A549 (cell line): ENCODE measurements around the gene D2HGDH. TPM values are rescaled to one million over a fixed set of nuclear protein-coding genes. Genes with fewer than 3 reads are reported as not detected.

Experiments used
- ATAC-seq, 2 experiments: fragments of 200-7000 bp in 1 of 2; fragments of >200 bp in 1 of 2; cut with Nextera tagmentation in 1 of 2; cut with Tn5 transposase in 1 of 2; 3 replicates each; pipeline versions ENCODE4 v1.8.0 to v1.9.1; 2018 to 2020; ENCODE audit warnings: mild to moderate bottlenecking in 1 of 2, moderate library complexity in 1 of 2
- CTCF ChIA-PET: fragments of 300-600 bp; sonication (Branson Sonifier 250); formaldehyde crosslinking; extraction: SDS; loops from one replicate; lab custom pipeline; 2021; ENCODE audit warnings: antibody characterized with exemption, inconsistent platforms; lab: Yijun Ruan, JAX
- POLR2A ChIA-PET: fragments of 350-600 bp; formaldehyde crosslinking; extraction: SDS; loops from one replicate; lab custom pipeline; 2021; ENCODE audit warnings: antibody characterized with exemption, inconsistent platforms; lab: Yijun Ruan, JAX
- DNase-seq, 2 experiments: peaks; one replicate each; pipeline versions ENCODE4 v3.0.0 to v3.0.0-alpha.2; 2011 to 2016; ENCODE audit warnings: low read depth in 1 of 2, low spot score in 1 of 2
- FAIRE-seq: peaks from 2 replicates; lab custom pipeline; 2011; peaks lifted over from hg19 to GRCh38; lab: Jason Lieb, UNC
- H3K27ac ChIP-seq, 2 experiments: fragments of >200 bp; sonication (Bioruptor Twin); formaldehyde crosslinking; 3 replicates each; pipeline ENCODE4 v1.5.1; 2016 to 2017
- H3K4me1 ChIP-seq: fragments of >200 bp; sonication (Bioruptor Twin); formaldehyde crosslinking; 3 replicates; pipeline ENCODE4 v1.6.1; 2016
- H3K4me2 ChIP-seq: fragments of >200 bp; sonication (Bioruptor Twin); formaldehyde crosslinking; 3 replicates; pipeline ENCODE4 v1.6.1; 2016
- H3K4me3 ChIP-seq: fragments of >200 bp; sonication (Bioruptor Twin); formaldehyde crosslinking; 3 replicates; pipeline ENCODE4 v1.5.1; 2016
- H3K9me3 ChIP-seq: fragments of >200 bp; sonication (Bioruptor Twin); formaldehyde crosslinking; 3 replicates; pipeline ENCODE4 v1.6.1; 2016
- BCL3 ChIP-seq: fragments of >200 bp; sonication (Bioruptor Twin); formaldehyde crosslinking; IDR thresholded peaks from 3 replicates; pipeline ENCODE4 v1.6.1; 2016
- BHLHE40 ChIP-seq: IDR thresholded peaks from 2 replicates; pipeline ENCODE4 v1.6.1; 2012; ENCODE audit warnings: low read depth, low read length, inconsistent platforms
- CBX2 ChIP-seq: fragments of 200-600 bp; sonication (generic); IDR thresholded peaks from 2 replicates; pipeline ENCODE4 v1.6.1; 2016; ENCODE audit warnings: low read depth, mild to moderate bottlenecking, borderline replicate concordance
- CBX8 ChIP-seq: fragments of 200-600 bp; sonication (generic); IDR thresholded peaks from 2 replicates; pipeline ENCODE4 v1.6.1; 2016
- CHD2 ChIP-seq: fragments of 150-350 bp; IDR thresholded peaks from 2 replicates; pipeline ENCODE4 v1.6.1; 2014; ENCODE audit warnings: low read length; ENCODE audit not compliant: partially characterized antibody
- EHMT2 ChIP-seq: fragments of 200-600 bp; sonication (generic); IDR thresholded peaks from 2 replicates; pipeline ENCODE4 v1.6.1; 2016; ENCODE audit warnings: antibody characterized with exemption, low read depth, mild to moderate bottlenecking, moderate library complexity
- ESRRA ChIP-seq: fragments of 150-350 bp; IDR thresholded peaks from 2 replicates; pipeline ENCODE4 v1.6.1; 2014; ENCODE audit warnings: mild to moderate bottlenecking, low read length, borderline replicate concordance
- FOSB ChIP-seq: fragments of 250-450 bp; sonication (Bioruptor Pico); IDR thresholded peaks from 2 replicates; pipeline ENCODE4 v1.5.0; 2020; ENCODE audit warnings: mild to moderate bottlenecking, moderate library complexity
- FOXS1 ChIP-seq: fragments of 250-450 bp; sonication (Bioruptor Pico); IDR thresholded peaks from 2 replicates; pipeline ENCODE4 v1.5.0; 2020; ENCODE audit warnings: mild to moderate bottlenecking, moderate library complexity
- HDAC2 ChIP-seq: fragments of 200-600 bp; sonication (generic); IDR thresholded peaks from 2 replicates; pipeline ENCODE4 v1.6.1; 2016
- JUNB ChIP-seq: fragments of >200 bp; sonication (Bioruptor Twin); formaldehyde crosslinking; IDR thresholded peaks from 2 replicates; pipeline ENCODE4 v1.6.1; 2016
- KDM1A ChIP-seq: fragments of 200-600 bp; sonication (generic); IDR thresholded peaks from 2 replicates; pipeline ENCODE4 v1.6.1; 2016; ENCODE audit warnings: low read depth, mild to moderate bottlenecking
- MYC ChIP-seq: IDR thresholded peaks from 2 replicates; pipeline ENCODE4 v1.6.1; 2012; ENCODE audit warnings: mild to moderate bottlenecking, inconsistent platforms, low read length, improper control_type of control experiment, borderline replicate concordance
- NR3C1 ChIP-seq: fragments of >200 bp; sonication (Bioruptor Twin); formaldehyde crosslinking; IDR thresholded peaks from 3 replicates; pipeline ENCODE4 v1.6.1; 2017
- PBX3 ChIP-seq: IDR thresholded peaks from 2 replicates; pipeline ENCODE4 v1.6.1; 2012
- POLR2A ChIP-seq: IDR thresholded peaks from 2 replicates; pipeline ENCODE4 v1.6.1; 2012; ENCODE audit warnings: mild to moderate bottlenecking, low read length
- RAD21 ChIP-seq, 2 experiments: fragments of >200 bp in 1 of 2; sonication (Bioruptor Twin) in 1 of 2; formaldehyde crosslinking in 1 of 2; IDR thresholded peaks in 1 of 2; conservative IDR thresholded peaks in 1 of 2; 2 replicates in 1 of 2; 3 replicates in 1 of 2; pipeline ENCODE4 v1.6.1; 2012 to 2018; ENCODE audit warnings: inconsistent platforms in 1 of 2
- RCOR1 ChIP-seq: fragments of 150-350 bp; IDR thresholded peaks from 2 replicates; pipeline ENCODE4 v1.6.1; 2014; ENCODE audit warnings: antibody characterized with exemption, low read length, low read depth
- SMC3 ChIP-seq: fragments of >200 bp; sonication (Bioruptor Twin); formaldehyde crosslinking; IDR thresholded peaks from 3 replicates; pipeline ENCODE4 v1.6.1; 2018; ENCODE audit warnings: inconsistent platforms
- SREBF2 ChIP-seq: fragments of 450-650 bp; IDR thresholded peaks from 2 replicates; pipeline ENCODE4 v1.6.1; 2014; ENCODE audit warnings: mild to moderate bottlenecking, moderate library complexity
- ZNF302 ChIP-seq: fragments of 250-450 bp; sonication (Bioruptor Pico); IDR thresholded peaks from 2 replicates; pipeline ENCODE4 v1.9.0; 2021; ENCODE audit warnings: inconsistent platforms, mild to moderate bottlenecking, moderate library complexity
- WGBS: methylation state at CpG from one replicate; pipeline ENCODE4 v1.1.6; 2017; ENCODE audit errors: missing lambda C conversion rate; 5-methylcytosine and 5-hydroxymethylcytosine counted together
- polyA plus RNA-seq, 4 experiments: library from polyadenylated mRNA; depleted of rRNA in 3 of 4; stranded (reverse); fragments of >200 nt; fragmentation: RNase III in 1 of 4; extraction: RNeasy Plus Mini Kit Qiagen cat#74134 plus additional on column Dnase treatment in 1 of 4; gene quantifications; 2 replicates in 3 of 4; 3 replicates in 1 of 4; pipeline ENCODE4 v1.2.3, GENCODE V29; 2011 to 2017
- TF ChIP-seq, protein P1 (sequence below): fragments of 200-600 bp; sonication (generic); IDR thresholded peaks from 2 replicates; pipeline ENCODE4 v1.6.1; 2016; ENCODE audit warnings: antibody characterized with exemption, mild to moderate bottlenecking, moderate library complexity
- TF ChIP-seq, protein P2 (sequence below): IDR thresholded peaks from 2 replicates; pipeline ENCODE4 v1.6.1; 2012; ENCODE audit warnings: low read depth, borderline replicate concordance
- TF ChIP-seq, protein P3 (sequence below): fragments of >200 bp; sonication (Bioruptor Twin); formaldehyde crosslinking; IDR thresholded peaks from 2 replicates; pipeline ENCODE4 v1.6.1; 2016

D2HGDH gene
- polyA plus RNA-seq, 2 of the 4 experiments (the other 2 are of a cell fraction): 6.5 to 18.5 TPM

DNA sequence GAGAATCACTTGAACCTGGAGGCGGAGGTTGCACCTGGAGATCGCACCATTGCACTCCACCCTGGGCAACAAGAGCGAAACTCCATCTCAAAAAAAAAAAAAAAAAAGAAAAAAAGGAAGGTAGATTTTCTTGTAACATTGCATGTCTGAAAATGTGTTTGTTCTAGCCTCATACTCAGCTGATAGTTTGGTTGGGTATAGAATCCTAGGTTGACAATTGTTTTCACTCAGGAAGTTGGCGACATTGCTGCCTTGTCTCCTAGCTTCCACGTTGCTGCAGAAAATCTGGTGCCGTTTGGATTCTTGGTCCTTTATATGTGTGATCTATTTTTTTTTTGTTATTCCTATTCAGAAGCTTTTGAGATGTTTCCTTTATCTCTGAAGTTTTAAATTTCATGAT lies 27.9 kb upstream of the D2HGDH start:
- Histone ChIP-seq H3K4me1 (peaks cover 7% of the 10 kb centered on the region; the same call in 1 of the 3 replicates), H3K27ac (no peak overlapping the region), H3K4me2 (no peak overlapping the region), H3K9me3 (peaks cover 15% of the 10 kb centered on the region), H3K4me3 (no peak overlapping the region)
- ATAC-seq (no peak), DNase-seq (peak in 1 of 2 experiments; percentile 34), FAIRE-seq (no peak)
- ChIA-PET CTCF (interaction anchor here (1.4 kb wide), 1 partner anchor 26 kb away, joined by 4 read pairs; no protein-coding TSS in a partner anchor), POLR2A (no interaction called here)
- TF ChIP-seq KDM1A (0 out of 2 replicates have a peak, but pooled peaks have one; percentile 12), ZNF302 (no peak), CHD2 (no peak)
- WGBS: 93% methylated on average over 6 of the region's 6 CpGs

- Histone ChIP-seq H3K4me2 (no peak overlapping the region), H3K27ac (no peak overlapping the region), H3K4me1 (no peaks in the 10 kb centered on the region), H3K4me3 (no peak overlapping the region), H3K9me3 (peaks cover 15% of the 10 kb centered on the region)
- WGBS: 88% methylated on average over 10 of the region's 10 CpGs
- TF ChIP-seq SREBF2 (no peak), KDM1A (no peak), ESRRA (no peak), HDAC2 (no peak), ZNF302 (no peak), FOXS1 (CRISPR knock-in tag) (no peak), PBX3 (no peak)
- TF ChIP-seq, protein P1, sequence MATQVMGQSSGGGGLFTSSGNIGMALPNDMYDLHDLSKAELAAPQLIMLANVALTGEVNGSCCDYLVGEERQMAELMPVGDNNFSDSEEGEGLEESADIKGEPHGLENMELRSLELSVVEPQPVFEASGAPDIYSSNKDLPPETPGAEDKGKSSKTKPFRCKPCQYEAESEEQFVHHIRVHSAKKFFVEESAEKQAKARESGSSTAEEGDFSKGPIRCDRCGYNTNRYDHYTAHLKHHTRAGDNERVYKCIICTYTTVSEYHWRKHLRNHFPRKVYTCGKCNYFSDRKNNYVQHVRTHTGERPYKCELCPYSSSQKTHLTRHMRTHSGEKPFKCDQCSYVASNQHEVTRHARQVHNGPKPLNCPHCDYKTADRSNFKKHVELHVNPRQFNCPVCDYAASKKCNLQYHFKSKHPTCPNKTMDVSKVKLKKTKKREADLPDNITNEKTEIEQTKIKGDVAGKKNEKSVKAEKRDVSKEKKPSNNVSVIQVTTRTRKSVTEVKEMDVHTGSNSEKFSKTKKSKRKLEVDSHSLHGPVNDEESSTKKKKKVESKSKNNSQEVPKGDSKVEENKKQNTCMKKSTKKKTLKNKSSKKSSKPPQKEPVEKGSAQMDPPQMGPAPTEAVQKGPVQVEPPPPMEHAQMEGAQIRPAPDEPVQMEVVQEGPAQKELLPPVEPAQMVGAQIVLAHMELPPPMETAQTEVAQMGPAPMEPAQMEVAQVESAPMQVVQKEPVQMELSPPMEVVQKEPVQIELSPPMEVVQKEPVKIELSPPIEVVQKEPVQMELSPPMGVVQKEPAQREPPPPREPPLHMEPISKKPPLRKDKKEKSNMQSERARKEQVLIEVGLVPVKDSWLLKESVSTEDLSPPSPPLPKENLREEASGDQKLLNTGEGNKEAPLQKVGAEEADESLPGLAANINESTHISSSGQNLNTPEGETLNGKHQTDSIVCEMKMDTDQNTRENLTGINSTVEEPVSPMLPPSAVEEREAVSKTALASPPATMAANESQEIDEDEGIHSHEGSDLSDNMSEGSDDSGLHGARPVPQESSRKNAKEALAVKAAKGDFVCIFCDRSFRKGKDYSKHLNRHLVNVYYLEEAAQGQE: no peak
- TF ChIP-seq, protein P2, sequence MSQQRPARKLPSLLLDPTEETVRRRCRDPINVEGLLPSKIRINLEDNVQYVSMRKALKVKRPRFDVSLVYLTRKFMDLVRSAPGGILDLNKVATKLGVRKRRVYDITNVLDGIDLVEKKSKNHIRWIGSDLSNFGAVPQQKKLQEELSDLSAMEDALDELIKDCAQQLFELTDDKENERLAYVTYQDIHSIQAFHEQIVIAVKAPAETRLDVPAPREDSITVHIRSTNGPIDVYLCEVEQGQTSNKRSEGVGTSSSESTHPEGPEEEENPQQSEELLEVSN: no peak
- TF ChIP-seq, protein P3, sequence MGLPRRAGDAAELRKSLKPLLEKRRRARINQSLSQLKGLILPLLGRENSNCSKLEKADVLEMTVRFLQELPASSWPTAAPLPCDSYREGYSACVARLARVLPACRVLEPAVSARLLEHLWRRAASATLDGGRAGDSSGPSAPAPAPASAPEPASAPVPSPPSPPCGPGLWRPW: no peak
- ATAC-seq (peak; percentile 19 to 29; a peak in 1 of 6 replicates), FAIRE-seq (no peak), DNase-seq (no peak)
- ChIA-PET POLR2A (no interaction called here), CTCF (interaction anchor here (0.6 to 1.7 kb wide), 4 partner anchors 9 to 931 kb away, joined by 3 read pairs; no protein-coding TSS in a partner anchor)
These were observed 25.6 kb upstream of the D2HGDH start for GRCh38 chr2:241708879-241709278.

DNA sequence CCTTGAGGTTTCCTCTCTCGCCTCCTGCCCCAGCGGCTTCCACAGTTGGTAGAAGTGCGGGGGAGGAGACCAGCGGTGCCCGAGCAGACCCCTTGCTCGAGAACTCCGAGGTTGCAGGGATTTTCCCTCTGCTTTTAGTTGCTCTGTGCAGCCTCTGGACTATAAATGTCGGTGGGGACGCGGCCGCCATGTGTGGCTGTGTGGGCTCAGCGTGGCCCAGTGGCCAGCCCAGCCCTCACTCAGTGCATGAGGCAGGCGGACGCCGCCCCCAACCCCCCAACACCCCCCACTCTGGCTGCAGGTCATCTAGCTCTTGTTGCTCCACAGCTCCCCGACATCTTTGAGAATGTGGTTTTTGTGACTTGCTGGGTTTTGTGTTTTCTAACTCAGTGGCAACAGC lies 15.3 kb upstream of the D2HGDH start:
- H3K4me3 ChIP-seq: no peak overlapping the region
- POLR2A ChIA-PET: no interaction called here
- no peaks in the 10 kb centered on the region for H3K4me1 ChIP-seq
- H3K9me3 ChIP-seq: peaks cover 14% of the 10 kb centered on the region
- no peak; a peak in 1 of 6 replicates for ATAC-seq
- WGBS: 93% methylated on average over 16 of the region's 16 CpGs
- FAIRE-seq: no peak
- DNase-seq: no peak
- CTCF ChIA-PET: interaction anchor here (0.8 to 2.0 kb wide), 3 partner anchors 16 to 160 kb away, joined by 3 to 7 read pairs (median 3); no protein-coding TSS in a partner anchor
- H3K4me2 ChIP-seq: no peak overlapping the region
- no peak overlapping the region for H3K27ac ChIP-seq
- TF ChIP-seq RAD21 (conservative IDR thresholded peaks at IDR 0.05 in 1 of 2, IDR thresholded peaks at IDR 0.05 in 1 of 2) (no peak), BHLHE40 (no peak), EHMT2 (no peak), FOXS1 (CRISPR knock-in tag) (no peak), JUNB (no peak), FOSB (CRISPR knock-in tag) (no peak), SMC3 (no peak), MYC (no peak), POLR2A (no peak), NR3C1 (no peak), RCOR1 (no peak), CHD2 (no peak), BCL3 (no peak), CBX2 (no peak), CBX8 (no peak)
- TF ChIP-seq, protein P1: no peak
